Mesothelial cell of epicardium (in vitro differentiated cells): Measurements from ENCODE around the gene TSNAXIP1. TPM values are rescaled to one million over a fixed set of nuclear protein-coding genes. Genes with fewer than 3 reads are reported as not detected.
"Not testable (repeated sequence)": the region's sequence is repeated elsewhere in the genome, so short reads cannot be mapped to it uniquely, and the experiment has no call there.

Experiments
- DNase-seq, 2 experiments: peaks; one replicate each; pipeline ENCODE4 v3.0.0; 2021; ENCODE audit warnings: low spot score in 2 of 2; ENCODE audit not compliant: unreplicated experiment in 2 of 2
- H3K27ac Mint-ChIP-seq: 2 replicates; pipeline ENCODE4 v1.8.0; 2021; ENCODE audit warnings: mixed read lengths
- H3K27me3 Mint-ChIP-seq: 2 replicates; pipeline ENCODE4 v1.8.0; 2021; ENCODE audit warnings: low read depth, mixed read lengths
- H3K36me3 Mint-ChIP-seq: 2 replicates; pipeline ENCODE4 v1.8.0; 2021; ENCODE audit warnings: mixed read lengths
- H3K4me1 Mint-ChIP-seq: 2 replicates; pipeline ENCODE4 v1.8.0; 2021; ENCODE audit warnings: mixed read lengths
- H3K4me3 Mint-ChIP-seq: 2 replicates; pipeline ENCODE4 v1.8.0; 2021; ENCODE audit warnings: mild to moderate bottlenecking, moderate library complexity, mixed read lengths
- H3K9me3 Mint-ChIP-seq: 2 replicates; pipeline ENCODE4 v1.8.0; 2021; ENCODE audit warnings: mixed read lengths
- total RNA-seq: library from RNA; stranded (reverse); gene quantifications from 3 replicates; pipeline ENCODE4 v1.2.1, GENCODE V29; 2021
- TF ChIP-seq, protein P1 (sequence below): fragments of 200-600 bp; sonication (generic); IDR thresholded peaks from one replicate; pipeline ENCODE4 v1.5.0; 2021; ENCODE audit warnings: antibody characterized with exemption; ENCODE audit not compliant: unreplicated experiment

Gene TSNAXIP1
- total RNA-seq, 1 donor from 2014 or later: 4.8 TPM

DNA sequence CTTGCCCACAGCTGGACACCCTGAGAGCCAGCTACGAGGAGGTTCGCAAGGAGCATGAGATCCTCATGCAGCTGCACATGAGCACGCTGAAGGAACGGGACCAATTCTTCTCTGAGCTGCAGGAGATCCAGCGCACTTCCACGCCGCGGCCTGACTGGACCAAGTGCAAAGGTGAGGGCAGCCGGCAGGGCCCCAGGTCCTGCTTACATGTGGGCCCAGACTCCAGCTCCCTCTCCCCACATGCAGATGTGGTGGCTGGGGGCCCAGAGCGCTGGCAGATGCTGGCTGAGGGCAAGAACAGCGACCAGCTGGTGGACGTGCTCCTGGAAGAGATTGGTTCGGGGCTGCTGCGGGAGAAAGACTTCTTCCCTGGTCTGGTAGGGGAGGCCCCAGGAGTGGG, 19.2 kb downstream of the TSNAXIP1 start:
- Mint-ChIP-seq H3K4me1 (no peaks in the 10 kb centered on the region), H3K9me3 (no peaks in the 10 kb centered on the region), H3K4me3 (no peak overlapping the region), H3K27ac (no peak overlapping the region), H3K36me3 (peaks cover 9% of the 10 kb centered on the region), H3K27me3 (no peaks in the 10 kb centered on the region)
- TF ChIP-seq, protein P1, sequence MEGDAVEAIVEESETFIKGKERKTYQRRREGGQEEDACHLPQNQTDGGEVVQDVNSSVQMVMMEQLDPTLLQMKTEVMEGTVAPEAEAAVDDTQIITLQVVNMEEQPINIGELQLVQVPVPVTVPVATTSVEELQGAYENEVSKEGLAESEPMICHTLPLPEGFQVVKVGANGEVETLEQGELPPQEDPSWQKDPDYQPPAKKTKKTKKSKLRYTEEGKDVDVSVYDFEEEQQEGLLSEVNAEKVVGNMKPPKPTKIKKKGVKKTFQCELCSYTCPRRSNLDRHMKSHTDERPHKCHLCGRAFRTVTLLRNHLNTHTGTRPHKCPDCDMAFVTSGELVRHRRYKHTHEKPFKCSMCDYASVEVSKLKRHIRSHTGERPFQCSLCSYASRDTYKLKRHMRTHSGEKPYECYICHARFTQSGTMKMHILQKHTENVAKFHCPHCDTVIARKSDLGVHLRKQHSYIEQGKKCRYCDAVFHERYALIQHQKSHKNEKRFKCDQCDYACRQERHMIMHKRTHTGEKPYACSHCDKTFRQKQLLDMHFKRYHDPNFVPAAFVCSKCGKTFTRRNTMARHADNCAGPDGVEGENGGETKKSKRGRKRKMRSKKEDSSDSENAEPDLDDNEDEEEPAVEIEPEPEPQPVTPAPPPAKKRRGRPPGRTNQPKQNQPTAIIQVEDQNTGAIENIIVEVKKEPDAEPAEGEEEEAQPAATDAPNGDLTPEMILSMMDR: no peak
- no peak for DNase-seq

DNA sequence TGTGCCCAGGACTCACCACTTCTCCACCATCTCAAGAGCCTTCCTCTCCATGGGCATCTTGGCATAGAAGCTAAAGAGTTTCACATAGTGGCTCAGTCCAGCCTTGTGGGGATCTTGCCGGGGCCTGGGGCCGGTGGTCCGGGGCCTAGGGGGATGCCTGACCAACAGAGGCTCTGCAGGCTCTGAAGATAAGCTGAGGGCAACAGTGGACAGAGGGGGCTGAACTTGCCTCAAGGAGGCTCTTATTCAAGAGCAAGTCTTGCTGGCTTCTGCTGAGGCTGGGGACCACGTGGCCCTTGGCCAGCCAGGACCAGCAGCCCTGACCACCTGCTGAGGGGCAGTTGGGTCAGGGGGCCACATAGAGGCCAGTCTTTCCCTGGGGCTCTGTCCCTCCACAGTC, 22.0 kb downstream of the TSNAXIP1 start:
- Mint-ChIP-seq H3K4me3 (no peak overlapping the region), H3K4me1 (peaks cover 7% of the 10 kb centered on the region), H3K9me3 (no peaks in the 10 kb centered on the region), H3K36me3 (peaks cover 9% of the 10 kb centered on the region), H3K27ac (no peak overlapping the region), H3K27me3 (no peaks in the 10 kb centered on the region)
- DNase-seq: no peak
- TF ChIP-seq, protein P1: no peak

DNA sequence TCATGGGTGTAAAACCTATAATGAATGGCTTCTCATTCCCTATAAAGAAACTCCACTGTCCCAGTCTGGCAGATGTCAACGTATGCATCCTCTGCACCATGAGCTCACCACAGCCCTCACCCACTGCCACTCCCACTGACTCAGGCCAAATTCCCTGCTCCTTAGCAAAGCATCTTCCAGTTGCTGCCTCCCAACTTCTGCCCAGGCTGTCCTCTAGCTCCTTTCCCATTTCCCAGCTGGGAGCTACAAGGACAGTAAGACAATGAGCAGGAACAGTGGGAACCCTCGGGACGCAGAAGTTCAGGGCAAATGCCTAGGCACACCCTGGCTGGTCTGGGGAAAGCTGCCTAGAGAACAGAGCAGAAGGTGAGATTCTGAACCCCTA, 26.3 kb downstream of the TSNAXIP1 start:
- Mint-ChIP-seq H3K4me1 (peaks cover 11% of the 10 kb centered on the region), H3K4me3 (peak overlapping the region; percentile 88), H3K36me3 (peaks cover 4% of the 10 kb centered on the region), H3K27me3 (no peaks in the 10 kb centered on the region), H3K9me3 (no peaks in the 10 kb centered on the region), H3K27ac (peak overlapping the region; percentile 50)
- TF ChIP-seq, protein P1: no peak
- no peak for DNase-seq

DNA sequence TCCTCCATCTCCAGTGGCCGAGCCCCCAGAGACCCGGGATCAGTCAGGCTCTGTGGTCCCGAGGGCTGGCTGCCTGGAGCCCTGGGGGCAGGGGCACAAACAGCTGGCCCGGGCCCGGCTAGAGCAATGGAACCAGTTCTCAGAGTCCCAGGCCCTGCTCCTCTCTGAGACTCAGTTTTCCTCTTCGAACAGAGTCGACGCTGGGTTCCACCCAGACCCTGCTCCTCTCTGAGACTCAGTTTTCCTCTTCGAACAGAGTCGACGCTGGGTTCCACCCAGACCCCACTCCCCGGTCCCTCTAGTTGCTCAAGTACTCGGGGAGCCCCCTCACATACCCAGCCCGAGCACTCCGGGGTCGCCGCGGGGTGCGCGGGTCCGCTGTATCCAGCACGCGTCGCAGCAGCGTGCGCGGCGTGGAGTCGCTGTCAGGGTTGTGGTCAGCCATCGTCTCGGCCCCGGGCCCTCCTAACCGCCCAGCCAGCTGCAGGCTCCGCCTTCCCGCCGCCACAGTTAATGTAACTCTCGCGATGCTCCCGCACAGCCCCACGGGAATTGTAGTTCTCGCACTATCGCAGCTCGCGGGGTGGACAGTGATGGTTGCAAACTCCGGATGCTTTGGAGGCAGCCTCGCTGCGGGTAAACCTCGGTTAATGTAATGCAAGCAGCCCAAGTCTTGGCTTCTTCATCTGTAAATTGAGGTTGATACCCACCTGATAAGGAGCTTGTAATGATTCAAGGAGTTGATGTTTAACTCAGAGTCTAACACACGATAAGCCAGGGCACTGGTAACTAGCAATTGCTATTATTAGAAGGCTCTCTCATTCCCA, 26.9 kb downstream of the TSNAXIP1 start:
- H3K27me3 Mint-ChIP-seq: no peaks in the 10 kb centered on the region
- DNase-seq: peak; percentile 83 to 93
- TF ChIP-seq, protein P1: no peak
- peak overlapping the region; percentile 75 for H3K27ac Mint-ChIP-seq
- peaks cover 11% of the 10 kb centered on the region for H3K4me1 Mint-ChIP-seq
- H3K4me3 Mint-ChIP-seq: peak overlapping the region; percentile 88
- H3K9me3 Mint-ChIP-seq: no peaks in the 10 kb centered on the region
- H3K36me3 Mint-ChIP-seq: peaks cover 4% of the 10 kb centered on the region

DNA sequence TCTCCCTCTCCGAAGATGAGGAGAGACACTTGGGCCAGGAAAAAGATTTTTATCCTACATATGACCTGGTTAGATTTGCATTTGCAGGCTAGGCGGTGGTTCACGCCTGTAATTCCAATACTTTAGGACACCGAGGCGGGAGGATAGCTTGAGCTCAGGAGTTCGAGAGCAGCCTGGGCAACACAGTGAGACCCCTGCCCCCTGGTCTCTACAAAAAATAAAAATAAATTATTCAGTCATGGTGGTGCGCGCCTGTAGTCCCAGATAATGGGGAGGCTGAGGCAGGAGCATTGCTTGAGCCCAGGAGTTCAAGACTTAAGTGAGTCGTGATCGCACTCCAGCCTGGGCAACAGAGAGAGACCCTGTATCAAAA, 27.5 kb downstream of the TSNAXIP1 start:
- DNase-seq: no peak
- TF ChIP-seq, protein P1: no peak
- H3K4me1 Mint-ChIP-seq: peaks cover 11% of the 10 kb centered on the region
- no peak overlapping the region for H3K27ac Mint-ChIP-seq
- H3K27me3 Mint-ChIP-seq: no peaks in the 10 kb centered on the region
- H3K4me3 Mint-ChIP-seq: peak overlapping the region; percentile 88
- no peaks in the 10 kb centered on the region for H3K9me3 Mint-ChIP-seq
- peaks cover 3% of the 10 kb centered on the region for H3K36me3 Mint-ChIP-seq

DNA sequence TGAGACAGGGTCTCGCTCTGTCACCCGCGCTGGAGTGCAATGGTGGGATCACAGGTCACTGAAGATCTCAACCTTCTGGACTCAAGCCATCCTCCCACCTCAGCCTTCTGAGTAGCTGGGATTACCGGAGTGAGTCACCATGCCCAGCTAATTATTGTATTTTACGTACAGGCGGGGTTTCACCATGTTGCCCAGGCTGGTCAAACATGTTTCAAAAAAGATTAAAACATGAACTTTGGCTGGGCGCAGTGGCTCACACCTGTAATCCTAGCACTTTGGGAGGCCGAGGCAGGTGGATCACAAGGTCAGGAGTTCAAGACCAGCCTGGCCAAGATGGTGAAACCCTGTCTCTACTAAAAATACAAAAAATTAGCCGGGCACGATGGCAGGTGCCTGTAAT, 30.5 kb downstream of the TSNAXIP1 start:
- not testable (repeated sequence) for H3K9me3 Mint-ChIP-seq, H3K27me3 Mint-ChIP-seq, H3K4me3 Mint-ChIP-seq

More for the DNA sequence above, 30.5 kb downstream of the TSNAXIP1 start:
- not testable (repeated sequence) for H3K36me3 Mint-ChIP-seq, H3K27ac Mint-ChIP-seq, DNase-seq
- H3K4me1 Mint-ChIP-seq: peaks cover 17% of the 10 kb centered on the region
